ENCODE results near the gene RTN4RL1. TPM values are rescaled to one million over a fixed set of nuclear protein-coding genes. Genes with fewer than 3 reads are reported as not detected.

Gene RTN4RL1
- total and polyA plus RNA-seq, 4 donors: 0.65 to 7.3 (median 2.4) TPM

GRCh38 chr17:1906662-1907101 is 118.5 kb downstream of the RTN4RL1 start:
- H3K4me3 ChIP-seq: no peak overlapping the region
- H3K27me3 ChIP-seq (ENCODE audit: control insufficient read depth in 3 of 3, insufficient read depth in 3 of 3, low read length in 2 of 3): peaks cover 0 to 59% (median 48%) of the 10 kb centered on the region in 3 donors
- H3K4me1 ChIP-seq (ENCODE audit: control insufficient read depth in 5 of 5, insufficient read depth in 5 of 5, low read length in 5 of 5): peaks cover 0 to 17% (median 0%) of the 10 kb centered on the region in 5 donors
- no peak for ATAC-seq (ENCODE audit: insufficient read depth, low FRiP score)
- H3K9ac ChIP-seq (ENCODE audit: insufficient read depth in 1 of 2, low read length in 2 of 2): no peak overlapping the region
- TF ChIP-seq CTCF (IDR thresholded peaks at IDR 0.05; ENCODE audit: control extremely low read depth, extremely low read depth): no peak
- DNase-seq: no peak
- H3K9me3 ChIP-seq (ENCODE audit: control insufficient read depth in 4 of 4, insufficient read depth in 3 of 4, low read length in 3 of 4): no peaks in the 10 kb centered on the region
- 61 to 78% methylated on average over 8 of the region's 8 CpGs for WGBS, 2 donors
- no peak overlapping the region for H3K27ac ChIP-seq (ENCODE audit: low read depth in 1 of 2, low read length in 1 of 2)
- H3K36me3 ChIP-seq (ENCODE audit: control insufficient read depth in 4 of 4, insufficient read depth in 4 of 4, low read length in 4 of 4): no peaks in the 10 kb centered on the region

DNA sequence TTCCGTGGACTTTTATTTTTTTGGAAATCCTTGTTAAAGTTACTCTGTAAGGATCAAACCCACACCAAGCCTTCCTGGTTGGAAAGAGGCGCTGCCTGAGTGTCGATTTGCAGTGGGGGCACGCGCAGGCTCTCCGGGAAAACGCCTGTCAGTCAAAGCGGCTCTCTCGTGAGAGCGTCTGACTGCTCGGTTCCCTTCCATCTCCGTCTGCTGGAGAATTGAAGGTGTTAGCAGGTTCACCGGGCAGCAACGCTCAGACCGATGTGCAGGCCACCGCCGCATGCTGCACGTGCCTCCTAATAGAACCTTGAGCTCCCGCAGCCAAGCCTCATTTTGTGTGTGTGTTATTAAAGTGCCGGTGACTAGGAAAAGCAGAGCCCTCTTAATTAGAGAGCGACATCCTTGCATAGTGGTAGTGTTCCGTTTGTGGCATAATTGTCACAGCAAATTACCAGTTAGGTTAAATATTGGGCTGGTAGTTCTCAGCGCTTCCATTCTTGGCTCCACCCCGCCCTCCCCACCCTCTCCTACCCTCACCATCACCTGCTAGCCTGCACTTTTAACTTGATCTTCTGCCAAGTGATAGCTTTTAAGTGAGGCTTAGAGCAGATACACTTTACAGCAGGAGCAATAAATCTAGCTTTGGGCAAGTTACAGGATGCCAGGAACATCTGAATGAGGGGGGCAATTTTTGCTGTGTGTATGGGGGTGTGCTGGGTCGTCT is 119.8 kb downstream of the RTN4RL1 start:
- Histone ChIP-seq H3K9ac (ENCODE audit: insufficient read depth in 1 of 2, low read length in 2 of 2) (no peak overlapping the region), H3K36me3 (ENCODE audit: control insufficient read depth in 4 of 4, insufficient read depth in 4 of 4, low read length in 4 of 4) (no peaks in the 10 kb centered on the region), H3K27ac (ENCODE audit: low read depth in 1 of 2, low read length in 1 of 2) (no peak overlapping the region), H3K27me3 (ENCODE audit: control insufficient read depth in 3 of 3, insufficient read depth in 3 of 3, low read length in 2 of 3) (peaks cover 0 to 53% (median 43%) of the 10 kb centered on the region in 3 donors), H3K4me1 (ENCODE audit: control insufficient read depth in 5 of 5, insufficient read depth in 5 of 5, low read length in 5 of 5) (peaks cover 0 to 17% (median 0%) of the 10 kb centered on the region in 5 donors), H3K4me3 (no peak overlapping the region), H3K9me3 (ENCODE audit: control insufficient read depth in 4 of 4, insufficient read depth in 3 of 4, low read length in 3 of 4) (no peaks in the 10 kb centered on the region)
- DNase-seq: no peak
- 31 to 34% methylated on average over 25 of the region's 25 CpGs for WGBS, 2 donors
- ATAC-seq (ENCODE audit: insufficient read depth, low FRiP score): no peak
- no peak for TF ChIP-seq CTCF (IDR thresholded peaks at IDR 0.05; ENCODE audit: control extremely low read depth, extremely low read depth)

DNA sequence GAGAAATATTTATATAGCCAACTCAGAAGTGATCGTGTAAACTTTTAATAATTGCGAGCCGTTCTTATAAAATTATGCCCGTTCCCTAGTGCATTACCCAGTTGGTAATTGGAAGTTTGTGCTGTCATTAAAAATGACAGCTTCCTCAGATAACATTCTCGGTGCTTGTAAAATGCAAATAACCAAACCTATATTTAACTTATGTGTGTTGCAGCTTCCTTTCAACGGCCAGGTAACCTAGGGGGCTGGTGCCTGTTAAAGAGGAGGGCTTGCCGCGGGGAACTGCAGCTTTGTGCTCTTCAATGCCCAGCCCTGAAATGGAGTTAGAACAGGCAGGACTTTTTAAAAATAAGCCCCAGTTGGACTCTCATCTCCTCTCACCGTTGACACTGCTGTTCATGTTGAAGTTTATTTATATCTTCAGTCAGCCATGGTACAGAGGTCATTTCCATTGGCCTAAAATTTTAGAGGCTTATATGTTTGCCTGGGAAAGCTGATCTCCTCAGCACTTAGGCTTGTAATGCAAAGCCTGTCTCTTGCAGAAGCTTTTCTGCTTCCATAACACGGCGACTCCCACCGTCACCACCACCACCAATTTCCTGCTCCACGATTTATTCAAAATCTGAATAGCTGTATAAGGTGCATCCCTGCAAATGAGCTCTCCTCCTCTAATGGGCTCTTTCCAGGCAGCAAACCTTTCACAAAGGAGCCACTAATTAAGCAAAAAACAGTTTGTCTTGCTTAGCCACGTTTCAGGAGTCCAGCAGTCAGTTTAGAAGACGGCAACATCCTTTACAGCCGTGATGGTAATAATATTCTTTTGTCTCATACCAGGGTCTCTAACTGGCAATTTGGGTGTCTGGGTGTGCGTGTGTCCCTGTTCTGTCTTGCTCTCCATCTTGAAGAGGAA is 120.6 kb downstream of the RTN4RL1 start:
- H3K4me1 ChIP-seq (ENCODE audit: control insufficient read depth in 5 of 5, insufficient read depth in 5 of 5, low read length in 5 of 5): peaks cover 0 to 17% (median 0%) of the 10 kb centered on the region in 5 donors

More for the DNA sequence above, 120.6 kb downstream of the RTN4RL1 start:
- Histone ChIP-seq H3K9me3 (ENCODE audit: control insufficient read depth in 4 of 4, insufficient read depth in 3 of 4, low read length in 3 of 4) (no peaks in the 10 kb centered on the region), H3K36me3 (ENCODE audit: control insufficient read depth in 4 of 4, insufficient read depth in 4 of 4, low read length in 4 of 4) (no peaks in the 10 kb centered on the region), H3K27ac (ENCODE audit: low read depth in 1 of 2, low read length in 1 of 2) (no peak overlapping the region), H3K9ac (ENCODE audit: insufficient read depth in 1 of 2, low read length in 2 of 2) (no peak overlapping the region), H3K27me3 (ENCODE audit: control insufficient read depth in 3 of 3, insufficient read depth in 3 of 3, low read length in 2 of 3) (peaks cover 0 to 44% (median 37%) of the 10 kb centered on the region in 3 donors), H3K4me3 (no peak overlapping the region)
- DNase-seq (no peak), ATAC-seq (ENCODE audit: insufficient read depth, low FRiP score) (no peak)
- 67 to 72% methylated on average over 17 of the region's 17 CpGs for WGBS, 2 donors
- no peak for TF ChIP-seq CTCF (IDR thresholded peaks at IDR 0.05; ENCODE audit: control extremely low read depth, extremely low read depth)
